ENCODE measurements around the gene ICE1. TPM values are rescaled to one million over a fixed set of nuclear protein-coding genes. Genes with fewer than 3 reads are reported as not detected.

ICE1 gene
- total RNA-seq, 2 donors from 2014 or later, result 36.9 to 40.5 TPM

DNA sequence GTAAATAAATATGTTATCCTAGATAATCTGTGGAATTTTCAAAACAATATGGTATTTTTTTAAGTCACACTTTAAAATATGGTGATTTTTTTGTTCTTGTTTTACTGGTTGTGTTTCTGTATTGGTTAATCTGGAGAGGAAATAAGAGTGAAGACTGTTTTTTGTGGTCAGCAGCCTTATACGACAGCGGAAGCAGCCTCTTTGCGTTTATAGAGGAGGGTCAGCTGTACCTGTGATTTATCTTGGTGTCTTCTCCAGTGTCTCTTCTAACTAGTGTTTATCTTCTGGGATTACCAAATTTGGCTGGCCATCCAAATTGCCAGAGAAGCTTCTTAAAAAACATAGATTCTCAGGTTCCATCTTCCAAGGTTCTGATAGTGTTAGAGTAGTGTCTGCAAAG is 58.7 kb downstream of the ICE1 start:
- Histone ChIP-seq H3K4me3 (ENCODE audit: low read length) (no peak overlapping the region), H3K27ac (ENCODE audit: low read depth, low read length) (no peak overlapping the region), H3K9me3 (ENCODE audit: control insufficient read depth, low read length) (no peaks in the 10 kb centered on the region), H3K9ac (ENCODE audit: extremely low read depth, low read length, poor library complexity, severe bottlenecking) (no peak overlapping the region), H3K4me1 (ENCODE audit: control insufficient read depth, insufficient read depth, low read length) (no peaks in the 10 kb centered on the region), H3K36me3 (ENCODE audit: control insufficient read depth, insufficient read depth, low read length) (peaks cover 35% of the 10 kb centered on the region), H3K27me3 (ENCODE audit: control insufficient read depth, insufficient read depth, low read length, poor library complexity, severe bottlenecking) (no peaks in the 10 kb centered on the region)
- WGBS, 2 experiments (ENCODE audit: insufficient coverage in 1 of 2, insufficient read length in 1 of 2), result 90 to 96% methylated on average over 3 of the region's 3 CpGs
- Mint-ChIP-seq H3K36me3 (ENCODE audit: low read depth) (peaks cover 49% of the 10 kb centered on the region), H3K27me3 (ENCODE audit: insufficient read depth) (no peaks in the 10 kb centered on the region), H3K9me3 (peaks cover 9% of the 10 kb centered on the region), H3K4me1 (peaks cover 8% of the 10 kb centered on the region), H3K4me3 (no peak overlapping the region), H3K27ac (no peak overlapping the region)
- no peak for DNase-seq
- TF ChIP-seq, protein P1, sequence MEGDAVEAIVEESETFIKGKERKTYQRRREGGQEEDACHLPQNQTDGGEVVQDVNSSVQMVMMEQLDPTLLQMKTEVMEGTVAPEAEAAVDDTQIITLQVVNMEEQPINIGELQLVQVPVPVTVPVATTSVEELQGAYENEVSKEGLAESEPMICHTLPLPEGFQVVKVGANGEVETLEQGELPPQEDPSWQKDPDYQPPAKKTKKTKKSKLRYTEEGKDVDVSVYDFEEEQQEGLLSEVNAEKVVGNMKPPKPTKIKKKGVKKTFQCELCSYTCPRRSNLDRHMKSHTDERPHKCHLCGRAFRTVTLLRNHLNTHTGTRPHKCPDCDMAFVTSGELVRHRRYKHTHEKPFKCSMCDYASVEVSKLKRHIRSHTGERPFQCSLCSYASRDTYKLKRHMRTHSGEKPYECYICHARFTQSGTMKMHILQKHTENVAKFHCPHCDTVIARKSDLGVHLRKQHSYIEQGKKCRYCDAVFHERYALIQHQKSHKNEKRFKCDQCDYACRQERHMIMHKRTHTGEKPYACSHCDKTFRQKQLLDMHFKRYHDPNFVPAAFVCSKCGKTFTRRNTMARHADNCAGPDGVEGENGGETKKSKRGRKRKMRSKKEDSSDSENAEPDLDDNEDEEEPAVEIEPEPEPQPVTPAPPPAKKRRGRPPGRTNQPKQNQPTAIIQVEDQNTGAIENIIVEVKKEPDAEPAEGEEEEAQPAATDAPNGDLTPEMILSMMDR (conservative IDR thresholded peaks at IDR 0.05), result no peak

DNA sequence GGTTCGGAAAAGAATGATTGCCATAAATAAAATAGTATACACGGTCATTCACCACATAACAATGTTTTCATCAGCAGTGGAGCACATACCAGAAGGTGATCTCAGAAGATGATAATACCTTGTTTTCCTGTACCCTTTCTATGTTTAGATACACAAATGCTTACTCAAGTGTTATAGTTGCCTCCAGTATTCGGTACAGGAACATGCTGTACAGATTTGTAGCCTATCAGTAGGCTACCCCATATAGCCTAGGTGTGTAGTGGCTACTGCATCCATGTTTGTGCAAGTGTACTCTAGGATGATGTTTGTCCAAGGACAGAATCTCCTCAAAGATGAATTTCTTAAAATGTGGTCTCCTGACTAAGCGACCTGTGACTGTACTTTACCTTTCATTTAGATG is 59.2 kb downstream of the ICE1 start:
- Mint-ChIP-seq H3K36me3 (ENCODE audit: low read depth) (peaks cover 45% of the 10 kb centered on the region), H3K4me3 (no peak overlapping the region), H3K4me1 (peaks cover 8% of the 10 kb centered on the region), H3K27ac (no peak overlapping the region), H3K9me3 (peaks cover 9% of the 10 kb centered on the region), H3K27me3 (ENCODE audit: insufficient read depth) (no peaks in the 10 kb centered on the region)
- H3K4me1 ChIP-seq (ENCODE audit: control insufficient read depth, insufficient read depth, low read length), result no peaks in the 10 kb centered on the region
- no peak overlapping the region for H3K9ac ChIP-seq (ENCODE audit: extremely low read depth, low read length, poor library complexity, severe bottlenecking)
- H3K9me3 ChIP-seq (ENCODE audit: control insufficient read depth, low read length), result no peaks in the 10 kb centered on the region
- DNase-seq, result no peak
- H3K27me3 ChIP-seq (ENCODE audit: control insufficient read depth, insufficient read depth, low read length, poor library complexity, severe bottlenecking), result no peaks in the 10 kb centered on the region
- H3K27ac ChIP-seq (ENCODE audit: low read depth, low read length), result no peak overlapping the region
- no peak overlapping the region for H3K4me3 ChIP-seq (ENCODE audit: low read length)
- 94 to 100% methylated on average over 1 to 4 of the region's 4 CpGs for WGBS, 2 experiments (ENCODE audit: insufficient coverage in 1 of 2, insufficient read length in 1 of 2)
- peaks cover 35% of the 10 kb centered on the region for H3K36me3 ChIP-seq (ENCODE audit: control insufficient read depth, insufficient read depth, low read length)
- TF ChIP-seq, protein P1 (conservative IDR thresholded peaks at IDR 0.05), result no peak

DNA sequence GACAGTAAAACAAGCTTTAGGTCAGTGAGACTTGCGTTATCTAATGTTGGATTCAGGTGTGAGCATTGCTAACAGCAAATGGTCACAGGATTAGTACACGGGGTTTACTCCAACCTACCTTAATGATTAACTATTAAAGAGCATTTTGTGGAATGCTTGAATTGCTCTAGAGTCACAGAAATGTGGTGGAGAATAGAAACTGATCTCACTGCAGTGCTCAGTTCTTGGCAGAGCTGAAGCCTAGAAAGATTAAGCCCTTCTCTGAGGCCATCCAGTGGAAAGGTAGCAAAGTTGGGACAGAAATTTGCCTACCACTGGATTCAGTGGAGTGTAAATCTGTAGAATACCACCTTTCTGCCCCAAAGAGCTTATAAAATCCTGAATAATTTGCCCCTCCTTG is 60.9 kb downstream of the ICE1 start:
- H3K4me1 Mint-ChIP-seq, result peaks cover 8% of the 10 kb centered on the region
- Histone ChIP-seq H3K27me3 (ENCODE audit: control insufficient read depth, insufficient read depth, low read length, poor library complexity, severe bottlenecking) (no peaks in the 10 kb centered on the region), H3K4me3 (ENCODE audit: low read length) (no peak overlapping the region), H3K4me1 (ENCODE audit: control insufficient read depth, insufficient read depth, low read length) (no peaks in the 10 kb centered on the region), H3K36me3 (ENCODE audit: control insufficient read depth, insufficient read depth, low read length) (peaks cover 35% of the 10 kb centered on the region), H3K27ac (ENCODE audit: low read depth, low read length) (no peak overlapping the region), H3K9ac (ENCODE audit: extremely low read depth, low read length, poor library complexity, severe bottlenecking) (no peak overlapping the region), H3K9me3 (ENCODE audit: control insufficient read depth, low read length) (no peaks in the 10 kb centered on the region)
- TF ChIP-seq, protein P1 (conservative IDR thresholded peaks at IDR 0.05), result no peak
- H3K27ac Mint-ChIP-seq, result no peak overlapping the region
- DNase-seq, result no peak
- 96 to 100% methylated on average over 2 of the region's 2 CpGs for WGBS, 2 experiments (ENCODE audit: insufficient coverage in 1 of 2, insufficient read length in 1 of 2)
- H3K36me3 Mint-ChIP-seq (ENCODE audit: low read depth), result peaks cover 32% of the 10 kb centered on the region
- H3K4me3 Mint-ChIP-seq, result no peak overlapping the region
- no peaks in the 10 kb centered on the region for H3K27me3 Mint-ChIP-seq (ENCODE audit: insufficient read depth)
- peaks cover 6% of the 10 kb centered on the region for H3K9me3 Mint-ChIP-seq
